ENCODE measurements around the gene MITF. TPM values are rescaled to one million over a fixed set of nuclear protein-coding genes. Genes with fewer than 3 reads are reported as not detected.

The MITF gene
- polyA plus RNA-seq, 1 donor (not counting 4 experiments of a cell fraction or from before 2014, with no cell fraction given), result 2.7 TPM

DNA sequence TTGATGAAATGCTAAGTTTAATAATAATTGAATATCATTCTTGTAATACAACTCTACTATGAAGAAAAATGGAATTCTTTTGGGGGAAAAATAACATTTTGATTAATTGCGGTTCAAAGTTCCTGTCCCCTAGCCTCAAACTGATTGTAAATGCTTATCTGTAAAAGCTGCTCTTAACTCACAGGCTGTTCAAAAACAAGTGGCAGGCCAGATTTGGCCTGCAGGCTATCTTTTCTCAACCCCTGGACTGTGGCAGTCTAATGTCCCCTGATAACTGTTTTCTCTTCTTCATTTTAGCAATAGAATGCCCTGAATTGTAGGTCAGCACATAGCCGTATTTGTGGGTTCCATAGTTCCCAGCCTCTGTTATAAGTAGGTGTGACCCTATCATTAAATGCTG lies 236.8 kb downstream of the MITF start:
- Histone ChIP-seq H3K9me1 (ENCODE audit: control insufficient read depth, extremely low read depth, insufficient read depth, low read length) (no peaks in the 10 kb centered on the region), H3K9ac (ENCODE audit: control insufficient read depth, extremely low read depth, insufficient read depth, low read length) (no peak overlapping the region), H4K20me1 (ENCODE audit: control insufficient read depth, extremely low read depth, insufficient read depth, low read length) (no peaks in the 10 kb centered on the region), H3K27ac (ENCODE audit: control insufficient read depth, insufficient read depth, low read length) (no peak overlapping the region), H3K4me2 (ENCODE audit: control insufficient read depth, extremely low read depth, insufficient read depth, low read depth, low read length) (no peak overlapping the region), H3K4me3 (ENCODE audit: control insufficient read depth in 2 of 3, extremely low read depth in 1 of 3, insufficient read depth in 2 of 3, low read depth in 1 of 3, low read length in 3 of 3) (no peak overlapping the region), H3K79me2 (ENCODE audit: control insufficient read depth, insufficient read depth, low read length) (no peaks in the 10 kb centered on the region), H3K36me3 (ENCODE audit: control insufficient read depth in 2 of 2, extremely low read depth in 1 of 2, insufficient read depth in 2 of 2, low read length in 2 of 2) (no peaks in the 10 kb centered on the region), H3K4me1 (ENCODE audit: control insufficient read depth, extremely low read depth, insufficient read depth, low read length) (no peaks in the 10 kb centered on the region), H3K9me3 (ENCODE audit: control insufficient read depth, low read depth, low read length) (no peaks in the 10 kb centered on the region), H3K27me3 (ENCODE audit: control insufficient read depth, extremely low read depth, insufficient read depth, low read length) (no peaks in the 10 kb centered on the region), H2AFZ (ENCODE audit: control insufficient read depth, low read length) (no peak overlapping the region)
- no peak for TF ChIP-seq EZH2 (IDR thresholded peaks at IDR 0.05; ENCODE audit: low read length)
- TF ChIP-seq, protein P1, sequence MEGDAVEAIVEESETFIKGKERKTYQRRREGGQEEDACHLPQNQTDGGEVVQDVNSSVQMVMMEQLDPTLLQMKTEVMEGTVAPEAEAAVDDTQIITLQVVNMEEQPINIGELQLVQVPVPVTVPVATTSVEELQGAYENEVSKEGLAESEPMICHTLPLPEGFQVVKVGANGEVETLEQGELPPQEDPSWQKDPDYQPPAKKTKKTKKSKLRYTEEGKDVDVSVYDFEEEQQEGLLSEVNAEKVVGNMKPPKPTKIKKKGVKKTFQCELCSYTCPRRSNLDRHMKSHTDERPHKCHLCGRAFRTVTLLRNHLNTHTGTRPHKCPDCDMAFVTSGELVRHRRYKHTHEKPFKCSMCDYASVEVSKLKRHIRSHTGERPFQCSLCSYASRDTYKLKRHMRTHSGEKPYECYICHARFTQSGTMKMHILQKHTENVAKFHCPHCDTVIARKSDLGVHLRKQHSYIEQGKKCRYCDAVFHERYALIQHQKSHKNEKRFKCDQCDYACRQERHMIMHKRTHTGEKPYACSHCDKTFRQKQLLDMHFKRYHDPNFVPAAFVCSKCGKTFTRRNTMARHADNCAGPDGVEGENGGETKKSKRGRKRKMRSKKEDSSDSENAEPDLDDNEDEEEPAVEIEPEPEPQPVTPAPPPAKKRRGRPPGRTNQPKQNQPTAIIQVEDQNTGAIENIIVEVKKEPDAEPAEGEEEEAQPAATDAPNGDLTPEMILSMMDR (optimal IDR thresholded peaks at IDR 0.05 in 1 of 3, IDR thresholded peaks at IDR 0.05 in 1 of 3, conservative IDR thresholded peaks at IDR 0.05 in 1 of 3; ENCODE audit: extremely low read depth in 1 of 3, insufficient read depth in 2 of 3, low read length in 3 of 3), result no peak
- DNase-seq (ENCODE audit: low read depth, low spot score) (no peak), FAIRE-seq (no peak)
- dilution Hi-C loops (cut with MboI; ENCODE audit: extremely low pct_ligation_motif_present, low sequenced_read_pairs), result no loop called here

DNA sequence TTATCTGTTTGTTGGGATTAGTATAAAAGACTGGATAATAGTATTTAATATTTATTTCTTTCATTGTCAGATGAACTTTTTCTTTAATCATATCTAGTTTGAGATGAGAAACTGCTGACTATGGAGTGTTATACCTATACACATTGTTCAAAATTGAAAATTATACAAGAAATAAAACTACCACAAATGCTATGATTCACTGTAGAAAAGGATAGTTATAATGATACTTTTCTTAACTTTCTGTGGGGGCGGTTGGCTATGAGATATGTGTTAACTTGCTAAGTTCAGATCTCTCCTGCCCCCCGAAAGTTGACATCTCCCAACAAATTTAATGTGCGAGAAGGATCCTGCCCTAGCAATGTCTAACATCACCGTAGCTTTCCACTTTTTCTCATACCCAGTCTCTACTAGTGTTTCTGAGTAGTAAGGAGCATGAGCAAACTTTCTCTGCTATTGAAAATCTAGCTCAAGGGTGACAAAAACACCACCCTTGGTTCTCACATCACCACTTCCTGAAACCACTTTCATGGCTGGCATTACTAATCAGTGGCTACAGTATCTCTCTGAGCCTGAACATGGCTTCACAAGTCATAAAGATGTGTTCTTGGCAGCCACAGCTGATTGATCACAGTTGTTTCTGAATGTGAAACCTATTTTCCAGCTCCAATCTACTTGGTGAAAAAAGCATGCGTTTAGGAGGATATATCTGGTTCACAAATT lies 244.4 kb downstream of the MITF start:
- no peaks in the 10 kb centered on the region for H3K9me3 ChIP-seq (ENCODE audit: control insufficient read depth, low read depth, low read length)
- H3K27me3 ChIP-seq (ENCODE audit: control insufficient read depth, extremely low read depth, insufficient read depth, low read length), result no peaks in the 10 kb centered on the region
- no peak overlapping the region for H3K4me2 ChIP-seq (ENCODE audit: control insufficient read depth, extremely low read depth, insufficient read depth, low read depth, low read length)
- no peak overlapping the region for H3K4me3 ChIP-seq (ENCODE audit: control insufficient read depth in 2 of 3, extremely low read depth in 1 of 3, insufficient read depth in 2 of 3, low read depth in 1 of 3, low read length in 3 of 3)
- H3K27ac ChIP-seq (ENCODE audit: control insufficient read depth, insufficient read depth, low read length), result no peak overlapping the region
- H3K79me2 ChIP-seq (ENCODE audit: control insufficient read depth, insufficient read depth, low read length), result no peaks in the 10 kb centered on the region
- TF ChIP-seq EZH2 (IDR thresholded peaks at IDR 0.05; ENCODE audit: low read length), result no peak
- TF ChIP-seq, protein P1 (optimal IDR thresholded peaks at IDR 0.05 in 1 of 3, IDR thresholded peaks at IDR 0.05 in 1 of 3, conservative IDR thresholded peaks at IDR 0.05 in 1 of 3; ENCODE audit: extremely low read depth in 1 of 3, insufficient read depth in 2 of 3, low read length in 3 of 3), result no peak
- DNase-seq (ENCODE audit: low read depth, low spot score) (no peak), FAIRE-seq (no peak)
- no peak overlapping the region for H2AFZ ChIP-seq (ENCODE audit: control insufficient read depth, low read length)
- dilution Hi-C loops (cut with MboI; ENCODE audit: extremely low pct_ligation_motif_present, low sequenced_read_pairs), result no loop called here
- H3K9ac ChIP-seq (ENCODE audit: control insufficient read depth, extremely low read depth, insufficient read depth, low read length), result no peak overlapping the region
- H3K36me3 ChIP-seq (ENCODE audit: control insufficient read depth in 2 of 2, extremely low read depth in 1 of 2, insufficient read depth in 2 of 2, low read length in 2 of 2), result no peaks in the 10 kb centered on the region
- no peaks in the 10 kb centered on the region for H4K20me1 ChIP-seq (ENCODE audit: control insufficient read depth, extremely low read depth, insufficient read depth, low read length)
- no peaks in the 10 kb centered on the region for H3K9me1 ChIP-seq (ENCODE audit: control insufficient read depth, extremely low read depth, insufficient read depth, low read length)
- no peaks in the 10 kb centered on the region for H3K4me1 ChIP-seq (ENCODE audit: control insufficient read depth, extremely low read depth, insufficient read depth, low read length)

All from keratinocyte (primary cell).